ENCODE data around the gene SPOUT1. TPM values are rescaled to one million over a fixed set of nuclear protein-coding genes. Genes with fewer than 3 reads are reported as not detected.

SPOUT1 gene
- total and polyA plus RNA-seq, 2 of the 13 experiments (the other 11 are each of a cell fraction or from before 2014, with no cell fraction given): 39.0 to 45.8 TPM

GRCh38 chr9:128786681-128787601 lies 42.7 kb downstream of the SPOUT1 start, which contains the start of gene TBC1D13 (continued):
- TF ChIP-seq CSRNP1 (CRISPR knock-in tag; IDR thresholded peaks at IDR 0.05) (peak; percentile 90; the same call in 1 of the 2 replicates), RARG (CRISPR knock-in tag; IDR thresholded peaks at IDR 0.05; ENCODE audit: low read depth) (no peak), GATAD2A (CRISPR knock-in tag; IDR thresholded peaks at IDR 0.05) (peak; percentile 50; the same call in 1 of the 2 replicates), CENPX (CRISPR knock-in tag; IDR thresholded peaks at IDR 0.05) (no peak), NR1H2 (CRISPR knock-in tag; IDR thresholded peaks at IDR 0.05; ENCODE audit: borderline replicate concordance, low read depth) (peak; percentile 42; the same call in 1 of the 2 replicates), ZNF660 (CRISPR knock-in tag; IDR thresholded peaks at IDR 0.05; ENCODE audit: borderline replicate concordance, low read depth) (no peak), ZMYM4 (CRISPR knock-in tag; IDR thresholded peaks at IDR 0.05) (peak; percentile 94), ZNF235 (CRISPR knock-in tag; IDR thresholded peaks at IDR 0.05; ENCODE audit: borderline replicate concordance) (0 out of 2 replicates have a peak, but pooled peaks have one; percentile 38), SAFB2 (CRISPR knock-in tag; IDR thresholded peaks at IDR 0.05; ENCODE audit: borderline replicate concordance, low read depth) (peak; percentile 87), TFDP2 (CRISPR knock-in tag; IDR thresholded peaks at IDR 0.05) (peak; percentile 95), ZNF570 (CRISPR knock-in tag; IDR thresholded peaks at IDR 0.05; ENCODE audit: borderline replicate concordance) (no peak), TMF1 (CRISPR knock-in tag; IDR thresholded peaks at IDR 0.05; ENCODE audit: low read depth) (peak; percentile 91; the same call in 1 of the 2 replicates), KDM6A (CRISPR knock-in tag; IDR thresholded peaks at IDR 0.05; ENCODE audit: low read depth) (no peak), RCOR2 (CRISPR knock-in tag; IDR thresholded peaks at IDR 0.05) (0 out of 2 replicates have a peak, but pooled peaks have one; percentile 38), TBL1XR1 (IDR thresholded peaks at IDR 0.05; ENCODE audit: borderline replicate concordance, low read length, partially characterized antibody) (no peak), LRRFIP1 (CRISPR knock-in tag; conservative IDR thresholded peaks at IDR 0.05) (no peak), ZNF414 (CRISPR knock-in tag; IDR thresholded peaks at IDR 0.05) (peak; percentile 60), FOSL1 (CRISPR knock-in tag; IDR thresholded peaks at IDR 0.05; ENCODE audit: borderline replicate concordance) (peak; percentile 39; the same call in 1 of the 2 replicates), JUN (CRISPR knock-in tag; IDR thresholded peaks at IDR 0.05) (peak; percentile 18; the same call in 1 of the 2 replicates)
